K562 (cell line): ENCODE results near the gene ARHGAP42. TPM values are rescaled to one million over a fixed set of nuclear protein-coding genes. Genes with fewer than 3 reads are reported as not detected.

Experiments
- ATAC-seq: fragments of 200-7000 bp; cut with Tn5 transposase; 3 replicates; pipeline ENCODE4 v1.9.1; 2020; ENCODE audit warnings: moderate library complexity
- BruUV-seq: library from RNA; stranded (reverse); fragments of 400-500 nt; replicated peaks from 2 replicates; lab custom pipeline; 2021; lab: Mats Ljungman, UMichigan
- CTCF ChIA-PET: fragments of 300-600 bp; formaldehyde crosslinking; extraction: SDS; loops from one replicate; lab custom pipeline; 2021; ENCODE audit warnings: low intra/inter-chr PET ratio; lab: Yijun Ruan, JAX
- POLR2A ChIA-PET: fragments of 300-600, 350-650 bp; sonication (Branson Sonifier 250); formaldehyde crosslinking; extraction: SDS; loops from one replicate; lab custom pipeline; 2021; ENCODE audit warnings: antibody characterized with exemption, inconsistent platforms; lab: Yijun Ruan, JAX
- DNase-seq, 4 experiments: peaks; one replicate each; pipeline versions ENCODE4 v3.0.0 to v3.0.0-alpha.2; 2011 to 2018; ENCODE audit warnings: low spot score in 3 of 4, mixed read lengths in 3 of 4; ENCODE audit errors: extremely low read depth in 1 of 4
- FAIRE-seq: peaks from 2 replicates; lab custom pipeline; 2011; peaks lifted over from hg19 to GRCh38; lab: Jason Lieb, UNC
- H2AFZ ChIP-seq: 2 replicates; pipeline ENCODE4 v1.6.0; 2011; ENCODE audit warnings: low read depth, low read length, control low read depth, inconsistent platforms
- H3K27ac ChIP-seq: fragments of 200-600 bp; 3 replicates; pipeline ENCODE4 v1.8.0; 2011; ENCODE audit warnings: low read depth, mild to moderate bottlenecking, control low read depth, inconsistent platforms, low read length, moderate library complexity, mixed read lengths; ENCODE audit errors: extremely low read depth
- H3K27me3 ChIP-seq, 2 experiments: fragments of 300-600 bp in 1 of 2; 2 replicates in 1 of 2; 3 replicates in 1 of 2; pipeline versions ENCODE4 v1.6.0 to v1.8.0; 2011; ENCODE audit warnings: inconsistent platforms in 2 of 2, low read length in 2 of 2, mild to moderate bottlenecking in 1 of 2, mixed read lengths in 1 of 2, moderate library complexity in 1 of 2; ENCODE audit not compliant: control insufficient read depth in 2 of 2, insufficient read depth in 2 of 2
- H3K36me3 ChIP-seq: fragments of 300-600 bp; 3 replicates; pipeline ENCODE4 v1.8.0; 2011; ENCODE audit warnings: mild to moderate bottlenecking, low read length, inconsistent platforms; ENCODE audit not compliant: control insufficient read depth, insufficient read depth
- H3K4me1 ChIP-seq, 2 experiments: fragments of 200-600 bp in 1 of 2; replicated peaks in 1 of 2; 2 replicates in 1 of 2; 3 replicates in 1 of 2; pipeline versions ENCODE4 v1.5.1 to v1.8.0; 2011; ENCODE audit warnings: inconsistent platforms in 2 of 2, low read length in 2 of 2, mild to moderate bottlenecking in 1 of 2, mixed read lengths in 1 of 2, moderate library complexity in 1 of 2; ENCODE audit not compliant: control insufficient read depth in 2 of 2, insufficient read depth in 2 of 2
- H3K4me2 ChIP-seq: 2 replicates; pipeline ENCODE4 v1.6.1; 2011; ENCODE audit warnings: low read length, control low read depth, inconsistent platforms, mixed read lengths; ENCODE audit not compliant: insufficient read depth
- H3K4me3 ChIP-seq: fragments of 200-600 bp; sonication (generic), shearing (Covaris generic); 2 replicates; pipeline ENCODE4 v1.5.1; 2016; ENCODE audit warnings: control low read depth, inconsistent platforms
- H3K79me2 ChIP-seq: fragments of 200-600 bp; 3 replicates; pipeline ENCODE4 v1.8.0; 2011; ENCODE audit warnings: low read length, inconsistent platforms; ENCODE audit not compliant: control insufficient read depth, insufficient read depth
- H3K9ac ChIP-seq, 2 experiments: 2 replicates each; pipeline versions ENCODE4 v1.6.0 to v1.6.1; 2011; ENCODE audit warnings: low read depth in 2 of 2, low read length in 2 of 2, control low read depth in 1 of 2, inconsistent platforms in 1 of 2, mild to moderate bottlenecking in 1 of 2, mixed read lengths in 1 of 2; ENCODE audit not compliant: insufficient read depth in 1 of 2
- H3K9me1 ChIP-seq: one replicate; pipeline ENCODE4 v1.6.0; 2011; ENCODE audit warnings: inconsistent platforms, mild to moderate bottlenecking, low read length, moderate library complexity; ENCODE audit not compliant: control insufficient read depth, insufficient read depth
- H3K9me3 ChIP-seq: replicated peaks from 2 replicates; pipeline ENCODE4 v1.5.1; 2011; ENCODE audit warnings: low read depth, low read length, inconsistent platforms; ENCODE audit not compliant: control insufficient read depth, insufficient read depth
- H4K20me1 ChIP-seq: replicated peaks from 2 replicates; pipeline ENCODE4 v1.6.1; 2011; ENCODE audit warnings: low read length, inconsistent platforms, mixed read lengths; ENCODE audit not compliant: control insufficient read depth, insufficient read depth
- ATF1 ChIP-seq, 2 experiments: fragments of 450-650 bp in 1 of 2; IDR thresholded peaks; 2 replicates each; pipeline ENCODE4 v1.6.1; 2016; ENCODE audit warnings: missing compliant biosample characterization in 1 of 2, missing genetic modification characterization in 1 of 2
- BCLAF1 ChIP-seq, 2 experiments: fragments of 450-650 bp in 1 of 2; IDR thresholded peaks; 2 replicates each; pipeline ENCODE4 v1.6.1; 2011 to 2017; ENCODE audit warnings: low read depth in 2 of 2, antibody characterized with exemption in 1 of 2, borderline replicate concordance in 1 of 2, low read length in 1 of 2, mild to moderate bottlenecking in 1 of 2, mixed read lengths in 1 of 2; ENCODE audit not compliant: control insufficient read depth in 1 of 2
- FOXP1 ChIP-seq: sonication (generic); formaldehyde crosslinking; IDR thresholded peaks from 2 replicates; pipeline ENCODE4 v1.8.0; 2022; ENCODE audit warnings: mild to moderate bottlenecking, missing genetic modification reagents
- FUS ChIP-seq: fragments of 200-400 bp; formaldehyde crosslinking; optimal IDR thresholded peaks from 2 replicates; pipeline ENCODE3; 2017; ENCODE audit warnings: low read depth, low read length
- PHB2 ChIP-seq: fragments of 450-650 bp; IDR thresholded peaks from 2 replicates; pipeline ENCODE4 v1.6.1; 2017; ENCODE audit warnings: low read depth
- RBM34 ChIP-seq: fragments of 200-400 bp; formaldehyde crosslinking; IDR thresholded peaks from 2 replicates; pipeline ENCODE4 v1.6.1; 2018; ENCODE audit warnings: low read length, borderline replicate concordance; ENCODE audit not compliant: insufficient read depth
- SPI1 ChIP-seq: IDR thresholded peaks from 2 replicates; pipeline ENCODE4 v1.6.1; 2011; ENCODE audit warnings: low read depth, low read length, control low read depth, borderline replicate concordance
- TCF7 ChIP-seq: sonication (generic); IDR thresholded peaks from 2 replicates; pipeline ENCODE4 v1.6.1; 2016; ENCODE audit warnings: antibody characterized with exemption, borderline replicate concordance
- ZBED1 ChIP-seq: IDR thresholded peaks from 2 replicates; pipeline ENCODE4 v1.6.1; 2014
- ZNF512 ChIP-seq: IDR thresholded peaks from 2 replicates; pipeline ENCODE4 v1.6.1; 2016; ENCODE audit warnings: missing genetic modification characterization, missing compliant biosample characterization
- WGBS: fragments of 100-300 bp; shearing (Covaris generic); methylation state at CpG from one replicate; pipeline ENCODE4 v1.1.6; 2016; ENCODE audit warnings: low coverage, mixed read lengths; ENCODE audit not compliant: insufficient coverage; ENCODE audit errors: missing lambda C conversion rate; 5-methylcytosine and 5-hydroxymethylcytosine counted together
- in situ Hi-C: fragments of 300-500 bp; cut with MboI; formaldehyde crosslinking; loops from 4 replicates; pipeline ENCODE4 v1.15.0; 2018; ENCODE audit warnings: inconsistent platforms, mixed read lengths
- intact Hi-C: fragments of 100-400 bp; cut with micrococcal nuclease; formaldehyde crosslinking; loops from 2 replicates; pipeline ENCODE4 v1.14.2; 2022
- polyA plus RNA-seq, 8 experiments: library from polyadenylated mRNA; depleted of rRNA in 4 of 8; stranded (reverse) in 5 of 8; unstranded in 3 of 8; fragments of >200 nt; fragmentation: Nextera tagmentation in 2 of 8; fragmentation: Illumina TruSeq in 1 of 8; extraction: Ambion mirVana in 2 of 8; extraction: Trizol in 1 of 8; gene quantifications; 2 replicates each; pipeline versions ENCODE4 v1.2.1 to v1.2.3, GENCODE V29; 2011 to 2014; ENCODE audit warnings: inconsistent platforms in 1 of 8, missing spikeins in 1 of 8
- total RNA-seq, 7 experiments: library from RNA; depleted of rRNA in 6 of 7; stranded (reverse); fragments of >200 nt in 6 of 7; fragmentation: Illumina TruSeq in 2 of 7; extraction: Trizol in 2 of 7; gene quantifications; 2 replicates each; pipeline versions ENCODE4 v1.2.1 to v1.2.3, GENCODE V29; 2011 to 2021; ENCODE audit warnings: low replicate concordance in 1 of 7

Gene ARHGAP42
- total and polyA plus RNA-seq, 9 of the 15 experiments (the other 6 are each of a cell fraction or from before 2014, with no cell fraction given), result 0.95 to 6.1 (median 2.4) TPM

- Histone ChIP-seq H3K9me1 (no peaks in the 10 kb centered on the region), H3K79me2 (no peaks in the 10 kb centered on the region), H2AFZ (no peak overlapping the region), H3K4me1 (peaks cover 2 to 12% of the 10 kb centered on the region in 2 experiments; a peak in 4 of 5 replicates), H4K20me1 (no peaks in the 10 kb centered on the region), H3K27me3 (no peaks in the 10 kb centered on the region), H3K9me3 (no peaks in the 10 kb centered on the region)
- WGBS, result 34% methylated on average over 6 of the region's 6 CpGs
- CTCF ChIA-PET, result no interaction called here
- FAIRE-seq, result no peak
- TF ChIP-seq ATF1 (CRISPR knock-in tag; IDR thresholded peaks at IDR 0.05) (no peak), ATF1 (tag; IDR thresholded peaks at IDR 0.05) (no peak), ZNF512 (tag) (no peak), ZBED1 (no peak), PHB2 (no peak), RBM34 (no peak), FUS (no peak), BCLAF1 (IDR thresholded peaks at IDR 0.05; ENCODE audit: borderline replicate concordance in 1 of 2, control insufficient read depth in 1 of 2, low read depth in 2 of 2, low read length in 1 of 2) (no peak), SPI1 (no peak), FOXP1 (CRISPR knock-in tag) (no peak), TCF7 (no peak)
- TF ChIP-seq, all 486 proteins: peak for 0
- no TSS peak for BruUV-seq
- ATAC-seq (no peak), DNase-seq (no peak)
- H3K36me3 ChIP-seq, result no peaks in the 10 kb centered on the region
- no peak overlapping the region for H3K9ac ChIP-seq
- intact Hi-C loops, result loop anchor here (5.0 kb wide), 1 partner anchor 107 kb away; no protein-coding TSS in a partner anchor
- H3K27ac ChIP-seq, result no peak overlapping the region
- in situ Hi-C loops, result no loop called here
- POLR2A ChIA-PET, result interaction anchor here (0.6 kb wide), 1 partner anchor 17 kb away, joined by 3 read pairs; no protein-coding TSS in a partner anchor
- H3K4me2 ChIP-seq, result no peak overlapping the region
- no peak overlapping the region for H3K4me3 ChIP-seq
Observed at GRCh38 chr11:100684101-100685065, 2.7 kb upstream of the ARHGAP42 start.
